Mesodermal cell (in vitro differentiated cells): ENCODE measurements around the gene BLOC1S1.
A peak's percentile ranks its signal among the peaks of the same experiment; 100 is the strongest.

ENCODE experiments used
- H3K27ac ChIP-seq: 2 replicates; pipeline ENCODE4 v1.7.0; 2013; ENCODE audit warnings: mild to moderate bottlenecking, low read depth, low read length, moderate library complexity; ENCODE audit not compliant: severe bottlenecking
- H3K36me3 ChIP-seq: 2 replicates; pipeline ENCODE4 v1.7.1; 2013; ENCODE audit warnings: mild to moderate bottlenecking, low read length, moderate library complexity; ENCODE audit not compliant: control insufficient read depth, insufficient read depth
- H3K4me1 ChIP-seq: one replicate; pipeline ENCODE4 v1.7.1; 2013; ENCODE audit warnings: mild to moderate bottlenecking, low read length; ENCODE audit not compliant: insufficient read depth, control insufficient read depth, poor library complexity, severe bottlenecking
- H3K4me3 ChIP-seq: 2 replicates; pipeline ENCODE4 v1.7.0; 2013; ENCODE audit warnings: low read length, control low read depth, mild to moderate bottlenecking; ENCODE audit not compliant: insufficient read depth, poor library complexity, severe bottlenecking; ENCODE audit errors: extremely low read depth
- H3K9me3 ChIP-seq: 2 replicates; pipeline ENCODE4 v1.7.1; 2013; ENCODE audit warnings: mild to moderate bottlenecking, low read length, moderate library complexity; ENCODE audit not compliant: control insufficient read depth
- WGBS, 2 experiments: methylation state at CpG; one replicate each; pipeline ENCODE4 v1.1.5; 2013; ENCODE audit warnings: missing lambda C conversion rate in 2 of 2; ENCODE audit not compliant: insufficient coverage in 2 of 2; 5-methylcytosine and 5-hydroxymethylcytosine counted together

BLOC1S1 gene

GRCh38 chr12:55738123-55739024 is 22.5 kb downstream of the BLOC1S1 start:
- Histone ChIP-seq H3K4me1 (peaks cover 12% of the 10 kb centered on the region), H3K36me3 (no peaks in the 10 kb centered on the region), H3K27ac (peak overlapping the region; percentile 83), H3K9me3 (no peaks in the 10 kb centered on the region), H3K4me3 (peak overlapping the region; percentile 35)
- WGBS, 2 experiments = 0 to 4% methylated on average over 8 to 11 of the region's 14 CpGs

DNA sequence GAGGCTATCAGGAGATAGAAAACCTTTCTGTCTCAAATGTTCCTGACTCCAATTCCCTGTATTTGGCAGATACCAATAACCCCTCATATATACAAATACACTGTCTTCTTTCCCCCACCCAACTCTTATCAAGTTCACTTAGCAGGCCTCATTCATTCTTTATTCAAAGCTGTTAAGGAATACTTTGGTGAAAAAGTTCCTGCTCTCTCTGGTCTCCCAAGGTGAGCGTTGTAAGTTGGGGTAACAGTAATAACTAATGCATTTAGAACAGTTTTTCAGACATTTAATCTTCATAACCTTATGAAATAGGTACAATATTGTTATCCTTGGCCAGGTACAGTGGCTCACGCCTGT is 23.2 kb downstream of the BLOC1S1 start:
- 90% methylated on average over 1 of the region's 2 CpGs; no CpG with 5 or more reads in 1 of the 2 experiments for WGBS, 2 experiments
- peaks cover 12% of the 10 kb centered on the region for H3K4me1 ChIP-seq
- H3K27ac ChIP-seq = no peak overlapping the region
- no peaks in the 10 kb centered on the region for H3K36me3 ChIP-seq
- H3K9me3 ChIP-seq = no peaks in the 10 kb centered on the region
- H3K4me3 ChIP-seq = peak overlapping the region; percentile 35

DNA sequence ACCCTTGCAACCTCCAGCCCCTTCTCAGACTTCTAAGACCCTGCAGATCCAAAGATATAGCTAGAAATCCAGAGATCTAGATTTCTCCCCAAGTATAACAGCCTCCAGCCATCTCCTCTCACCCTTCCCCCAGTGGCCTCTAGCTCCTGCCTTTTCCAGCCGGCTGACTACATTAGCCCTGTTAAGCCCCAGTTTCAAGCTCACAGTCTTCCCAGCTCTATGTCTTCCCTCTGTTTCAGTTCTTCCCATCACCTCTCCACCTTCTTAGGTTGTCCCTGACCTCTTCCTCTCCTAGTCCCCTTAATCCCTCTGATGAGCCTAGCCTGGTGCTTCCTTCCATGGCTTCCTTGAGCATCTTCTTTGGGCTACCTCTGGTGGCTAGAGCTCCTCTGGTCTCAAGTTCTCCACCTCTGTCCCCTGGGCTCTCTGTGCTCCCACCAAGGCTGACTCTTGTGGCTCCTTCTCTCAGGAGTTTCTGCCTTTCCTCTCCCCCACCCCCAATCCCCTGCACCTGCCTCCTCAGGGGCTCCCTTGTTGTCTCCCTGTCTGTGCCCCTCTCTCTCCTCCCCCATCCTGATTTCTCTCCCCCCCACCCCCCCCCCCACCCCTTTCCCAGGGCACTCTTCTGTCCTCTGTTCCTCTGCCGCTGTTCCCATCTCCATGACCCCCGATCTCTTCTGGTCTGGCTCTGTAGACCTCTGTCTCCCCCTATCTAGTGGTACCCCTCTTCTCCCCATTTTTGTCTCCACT is 26.3 kb downstream of the BLOC1S1 start:
- Histone ChIP-seq H3K27ac (peak overlapping the region; percentile 74), H3K36me3 (peaks cover 11% of the 10 kb centered on the region), H3K9me3 (no peaks in the 10 kb centered on the region), H3K4me3 (peak overlapping the region; percentile 28), H3K4me1 (peaks cover 25% of the 10 kb centered on the region)
- WGBS, 2 experiments = 56 to 60% methylated on average over 1 to 3 of the region's 3 CpGs

- peaks cover 21% of the 10 kb centered on the region for H3K4me1 ChIP-seq
- H3K27ac ChIP-seq = peak within 1 kb of the TSS; percentile 74
- H3K36me3 ChIP-seq = peaks cover 19% of the 10 kb centered on the region
- H3K9me3 ChIP-seq = no peaks in the 10 kb centered on the region
- 2% methylated on average over 4 to 19 of the region's 53 CpGs for WGBS, 2 experiments
- peak within 1 kb of the TSS; percentile 76 for H3K4me3 ChIP-seq
These were observed 27.0 kb downstream of the BLOC1S1 start, which contains the start of gene GDF11 for GRCh38 chr12:55742719-55743405. TSS of gene GDF11 (plus strand) at chr12:55743122. CDS start at chr12:55743317, 195 bp downstream.

GRCh38 chr12:55743406-55744339 is 27.8 kb downstream of the BLOC1S1 start:
- Histone ChIP-seq H3K36me3 (peaks cover 27% of the 10 kb centered on the region), H3K27ac (peak overlapping the region; percentile 59), H3K9me3 (no peaks in the 10 kb centered on the region), H3K4me3 (peak overlapping the region; percentile 76), H3K4me1 (peaks cover 17% of the 10 kb centered on the region)
- WGBS, 2 experiments = 0 to 1% methylated on average over 42 to 71 of the region's 73 CpGs

DNA sequence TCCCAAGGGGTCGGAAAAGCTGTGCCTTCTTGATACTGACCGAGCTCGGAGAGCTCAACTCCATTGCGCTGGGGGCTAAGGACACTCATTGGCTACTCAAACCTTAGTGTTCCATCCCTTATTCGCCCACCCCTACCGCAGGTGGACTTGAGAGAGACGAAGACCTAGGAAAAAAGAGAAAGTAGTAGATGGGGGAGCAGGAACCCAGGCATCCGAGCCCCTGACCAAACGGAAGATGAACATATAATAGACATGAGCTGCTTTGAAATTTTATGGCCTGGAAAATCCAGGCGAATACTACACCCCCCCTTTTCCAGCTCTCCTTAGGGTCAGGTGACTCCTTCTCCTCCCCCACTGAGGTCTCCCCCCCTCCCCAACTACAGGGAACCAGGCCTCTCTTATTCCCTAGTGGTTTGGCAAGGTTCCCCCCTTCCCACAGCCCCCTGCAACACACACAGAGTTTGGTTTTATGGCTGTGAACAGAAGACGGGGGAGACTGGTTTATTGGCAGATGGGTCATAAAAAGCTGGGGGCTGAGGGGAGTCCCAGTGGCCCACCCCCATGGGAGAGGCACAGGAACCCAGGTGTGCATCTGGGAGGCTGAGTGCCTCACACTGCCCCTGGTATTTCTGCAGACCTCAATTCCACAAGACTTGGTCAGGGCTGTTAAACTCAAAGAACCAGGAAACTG is 28.6 kb downstream of the BLOC1S1 start:
- no peaks in the 10 kb centered on the region for H3K9me3 ChIP-seq
- peak overlapping the region; percentile 76 for H3K4me3 ChIP-seq
- H3K36me3 ChIP-seq = peaks cover 35% of the 10 kb centered on the region
- WGBS, 2 experiments = 5 to 6% methylated on average over 4 to 6 of the region's 11 CpGs
- peak overlapping the region; percentile 74 for H3K27ac ChIP-seq
- H3K4me1 ChIP-seq = peaks cover 17% of the 10 kb centered on the region

GRCh38 chr12:55745361-55746173 is 29.7 kb downstream of the BLOC1S1 start:
- 2 to 3% methylated on average over 6 to 8 of the region's 13 CpGs for WGBS, 2 experiments
- Histone ChIP-seq H3K4me1 (peaks cover 17% of the 10 kb centered on the region), H3K9me3 (no peaks in the 10 kb centered on the region), H3K4me3 (peak overlapping the region; percentile 76), H3K36me3 (peaks cover 46% of the 10 kb centered on the region), H3K27ac (peak overlapping the region; percentile 74)

GRCh38 chr12:55746174-55746912 is 30.5 kb downstream of the BLOC1S1 start:
- 0 to 3% methylated on average over 2 of the region's 3 CpGs for WGBS, 2 experiments
- Histone ChIP-seq H3K4me3 (peak overlapping the region; percentile 76), H3K9me3 (no peaks in the 10 kb centered on the region), H3K4me1 (peaks cover 17% of the 10 kb centered on the region), H3K27ac (peak overlapping the region; percentile 74), H3K36me3 (peaks cover 52% of the 10 kb centered on the region)
